Neural progenitor cell (in vitro differentiated cells): ENCODE results near the gene CREB5. TPM values are rescaled to one million over a fixed set of nuclear protein-coding genes. Genes with fewer than 3 reads are reported as not detected.

ENCODE experiments used
- DNase-seq: peaks from one replicate; pipeline ENCODE4 v3.0.0-alpha.2; 2016; ENCODE audit warnings: low spot score
- H2AFZ ChIP-seq: fragments of 200-600 bp; sonication (generic); replicated peaks from 2 replicates; pipeline ENCODE4 v1.6.1; 2016; ENCODE audit warnings: antibody characterized with exemption
- H3F3A ChIP-seq: fragments of 200-600 bp; sonication (generic); 2 replicates; pipeline ENCODE4 v1.6.1; 2016; ENCODE audit warnings: antibody characterized with exemption, low read depth
- H3K27ac ChIP-seq: fragments of 200-600 bp; sonication (generic); 2 replicates; pipeline ENCODE4 v1.5.1; 2016; ENCODE audit warnings: mild to moderate bottlenecking
- H3K27me3 ChIP-seq: fragments of 200-600 bp; sonication (generic); 2 replicates; pipeline ENCODE4 v1.6.1; 2016; ENCODE audit warnings: mild to moderate bottlenecking, moderate library complexity
- H3K36me3 ChIP-seq: fragments of 200-600 bp; sonication (generic); 2 replicates; pipeline ENCODE4 v1.5.1; 2016
- H3K4me1 ChIP-seq: fragments of 200-600 bp; sonication (generic); 2 replicates; pipeline ENCODE4 v1.6.1; 2016; ENCODE audit warnings: mixed run types
- H3K4me2 ChIP-seq: fragments of 200-600 bp; sonication (generic); 2 replicates; pipeline ENCODE4 v1.6.1; 2016
- H3K4me3 ChIP-seq: fragments of 200-600 bp; sonication (generic); 2 replicates; pipeline ENCODE4 v1.5.1; 2016
- H3K79me2 ChIP-seq: fragments of 200-600 bp; sonication (generic); 2 replicates; pipeline ENCODE4 v1.6.1; 2016; ENCODE audit warnings: low read depth
- H3K9ac ChIP-seq: fragments of 200-600 bp; sonication (generic); 2 replicates; pipeline ENCODE4 v1.6.1; 2016
- H3K9me3 ChIP-seq: fragments of 200-600 bp; sonication (generic); 2 replicates; pipeline ENCODE4 v1.5.1; 2016; ENCODE audit warnings: low read depth
- H4K20me1 ChIP-seq: fragments of 200-600 bp; sonication (generic); 2 replicates; pipeline ENCODE4 v1.6.1; 2016; ENCODE audit warnings: low read depth
- H3K27ac Mint-ChIP-seq: 3 replicates; pipeline ENCODE4 v1.8.0; 2021; ENCODE audit warnings: mixed read lengths
- H3K27me3 Mint-ChIP-seq: 2 replicates; pipeline ENCODE4 v1.8.0; 2022; ENCODE audit warnings: low read depth, mild to moderate bottlenecking, inconsistent platforms, moderate library complexity, mixed read lengths; ENCODE audit not compliant: insufficient read depth
- H3K36me3 Mint-ChIP-seq: 3 replicates; pipeline ENCODE4 v1.8.0; 2021; ENCODE audit warnings: mixed read lengths
- H3K4me1 Mint-ChIP-seq: 3 replicates; pipeline ENCODE4 v1.8.0; 2021; ENCODE audit warnings: mixed read lengths
- H3K4me3 Mint-ChIP-seq: 3 replicates; pipeline ENCODE4 v1.8.0; 2021; ENCODE audit warnings: mild to moderate bottlenecking, moderate library complexity, mixed read lengths
- H3K9me3 Mint-ChIP-seq: 3 replicates; pipeline ENCODE4 v1.8.0; 2020; ENCODE audit warnings: mixed read lengths
- EZH2 ChIP-seq: fragments of 200-600 bp; sonication (generic); IDR thresholded peaks from 2 replicates; pipeline ENCODE4 v1.6.1; 2017; ENCODE audit warnings: antibody characterized with exemption, mild to moderate bottlenecking, moderate library complexity
- EZH2phosphoT487 ChIP-seq: fragments of 200-600 bp; sonication (generic); IDR thresholded peaks from 2 replicates; pipeline ENCODE4 v1.6.1; 2017; ENCODE audit warnings: antibody characterized with exemption
- total RNA-seq: library from RNA; depleted of rRNA; stranded (reverse); fragments of >200 nt; gene quantifications from 2 replicates; pipeline ENCODE4 v1.2.3, GENCODE V29; 2015; ENCODE audit warnings: low replicate concordance
- TF ChIP-seq, protein P1 (sequence below): fragments of 200-600 bp; sonication (generic); IDR thresholded peaks from 2 replicates; pipeline ENCODE4 v1.5.1; 2017; ENCODE audit warnings: antibody characterized with exemption, mild to moderate bottlenecking

The CREB5 gene
- total RNA-seq, 1 donor from 2014 or later = 1.2 TPM

DNA sequence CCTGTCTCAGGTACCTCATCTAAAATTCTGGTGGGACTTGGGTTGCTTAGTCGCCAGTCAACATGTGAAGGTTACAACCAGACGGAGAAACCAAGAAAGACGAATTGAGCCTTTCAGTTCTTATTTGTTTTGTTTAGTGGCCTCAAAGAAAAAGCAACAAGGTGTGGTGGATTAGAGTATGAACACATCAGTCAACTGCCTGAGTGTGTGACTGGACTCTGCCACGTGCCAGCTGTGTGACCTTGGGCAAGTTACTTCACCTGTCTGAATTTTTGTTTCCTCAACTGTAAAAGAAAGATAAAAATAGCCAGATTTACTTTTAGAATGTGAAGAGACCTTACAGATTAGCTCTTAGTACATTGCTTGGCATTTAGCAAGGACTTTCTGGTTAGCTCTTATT lies 259.2 kb downstream of the CREB5 start:
- Histone ChIP-seq H3K9me3 (no peaks in the 10 kb centered on the region), H3K36me3 (no peaks in the 10 kb centered on the region), H3F3A (peaks cover 32% of the 10 kb centered on the region), H3K4me2 (no peak overlapping the region), H3K27me3 (no peaks in the 10 kb centered on the region), H3K27ac (no peak overlapping the region), H4K20me1 (no peaks in the 10 kb centered on the region), H2AFZ (no peak overlapping the region), H3K9ac (no peak overlapping the region), H3K4me3 (no peak overlapping the region), H3K4me1 (peaks cover 43% of the 10 kb centered on the region), H3K79me2 (no peaks in the 10 kb centered on the region)
- DNase-seq = no peak
- Mint-ChIP-seq H3K27ac (no peak overlapping the region), H3K36me3 (no peaks in the 10 kb centered on the region), H3K9me3 (no peaks in the 10 kb centered on the region), H3K4me3 (no peak overlapping the region), H3K4me1 (peaks cover 47% of the 10 kb centered on the region), H3K27me3 (peaks cover 5% of the 10 kb centered on the region)
- no peak for TF ChIP-seq EZH2phosphoT487
- TF ChIP-seq EZH2 = no peak
- TF ChIP-seq, protein P1, sequence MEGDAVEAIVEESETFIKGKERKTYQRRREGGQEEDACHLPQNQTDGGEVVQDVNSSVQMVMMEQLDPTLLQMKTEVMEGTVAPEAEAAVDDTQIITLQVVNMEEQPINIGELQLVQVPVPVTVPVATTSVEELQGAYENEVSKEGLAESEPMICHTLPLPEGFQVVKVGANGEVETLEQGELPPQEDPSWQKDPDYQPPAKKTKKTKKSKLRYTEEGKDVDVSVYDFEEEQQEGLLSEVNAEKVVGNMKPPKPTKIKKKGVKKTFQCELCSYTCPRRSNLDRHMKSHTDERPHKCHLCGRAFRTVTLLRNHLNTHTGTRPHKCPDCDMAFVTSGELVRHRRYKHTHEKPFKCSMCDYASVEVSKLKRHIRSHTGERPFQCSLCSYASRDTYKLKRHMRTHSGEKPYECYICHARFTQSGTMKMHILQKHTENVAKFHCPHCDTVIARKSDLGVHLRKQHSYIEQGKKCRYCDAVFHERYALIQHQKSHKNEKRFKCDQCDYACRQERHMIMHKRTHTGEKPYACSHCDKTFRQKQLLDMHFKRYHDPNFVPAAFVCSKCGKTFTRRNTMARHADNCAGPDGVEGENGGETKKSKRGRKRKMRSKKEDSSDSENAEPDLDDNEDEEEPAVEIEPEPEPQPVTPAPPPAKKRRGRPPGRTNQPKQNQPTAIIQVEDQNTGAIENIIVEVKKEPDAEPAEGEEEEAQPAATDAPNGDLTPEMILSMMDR = no peak

DNA sequence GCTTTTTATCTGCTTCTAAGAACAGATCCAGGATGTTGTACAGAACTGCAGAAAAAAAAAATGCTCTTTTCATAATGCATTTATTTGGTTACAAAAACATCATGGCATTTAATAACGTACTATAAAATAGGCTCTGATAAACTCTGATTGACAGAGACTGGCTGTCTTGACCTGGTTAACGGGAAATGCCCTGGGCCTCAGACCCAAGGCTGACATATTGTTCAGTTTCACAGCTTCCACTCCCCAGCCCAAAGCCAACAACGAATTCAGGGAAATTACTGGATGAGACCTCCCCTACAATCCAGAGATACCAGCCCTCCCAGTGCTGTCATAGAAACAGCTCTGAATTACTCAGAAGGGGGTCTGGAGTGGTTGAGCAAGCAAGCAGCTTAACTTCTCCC lies 260.1 kb downstream of the CREB5 start:
- Histone ChIP-seq H3K9me3 (no peaks in the 10 kb centered on the region), H2AFZ (no peak overlapping the region), H3K4me1 (peaks cover 43% of the 10 kb centered on the region), H4K20me1 (no peaks in the 10 kb centered on the region), H3K9ac (no peak overlapping the region), H3K79me2 (no peaks in the 10 kb centered on the region), H3F3A (peaks cover 32% of the 10 kb centered on the region), H3K4me2 (peak overlapping the region; percentile 38), H3K27ac (no peak overlapping the region), H3K4me3 (no peak overlapping the region), H3K36me3 (no peaks in the 10 kb centered on the region), H3K27me3 (no peaks in the 10 kb centered on the region)
- Mint-ChIP-seq H3K4me1 (peaks cover 47% of the 10 kb centered on the region), H3K27me3 (peaks cover 5% of the 10 kb centered on the region), H3K27ac (peak overlapping the region; percentile 94), H3K9me3 (no peaks in the 10 kb centered on the region), H3K4me3 (peak overlapping the region; percentile 52), H3K36me3 (no peaks in the 10 kb centered on the region)
- TF ChIP-seq EZH2phosphoT487 (no peak), EZH2 (no peak)
- TF ChIP-seq, protein P1 = no peak
- peak; percentile 75 for DNase-seq

DNA sequence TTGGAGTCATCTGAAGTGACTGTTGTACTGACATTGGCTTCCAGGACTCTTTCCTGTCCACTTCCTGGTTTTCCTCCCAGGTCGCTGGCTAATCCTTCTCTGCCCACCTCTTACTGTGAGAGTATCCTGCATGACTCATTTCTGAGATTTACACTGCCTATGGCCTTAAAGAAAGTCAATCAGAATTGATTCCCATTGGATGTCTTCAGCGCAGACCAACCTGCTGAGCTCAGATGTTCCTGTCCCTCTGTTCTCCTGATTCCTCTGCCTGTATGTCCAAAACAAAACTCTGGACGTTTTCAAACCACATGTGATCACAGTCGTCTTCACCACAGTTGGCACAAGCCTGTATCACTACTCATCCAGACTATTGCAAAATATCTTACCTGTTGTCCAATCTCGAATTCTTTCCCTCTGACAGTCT lies 262.1 kb downstream of the CREB5 start:
- H3F3A ChIP-seq = peaks cover 32% of the 10 kb centered on the region
- Mint-ChIP-seq H3K4me3 (no peak overlapping the region), H3K27ac (no peak overlapping the region)

More for the DNA sequence above, 262.1 kb downstream of the CREB5 start:
- H3K27ac ChIP-seq = no peak overlapping the region
- no peak for TF ChIP-seq EZH2phosphoT487
- TF ChIP-seq, protein P1 = no peak
- no peak for TF ChIP-seq EZH2
- H3K27me3 ChIP-seq = no peaks in the 10 kb centered on the region
- no peak overlapping the region for H3K4me2 ChIP-seq
- no peak overlapping the region for H3K9ac ChIP-seq
- Mint-ChIP-seq H3K36me3 (no peaks in the 10 kb centered on the region), H3K4me1 (peaks cover 47% of the 10 kb centered on the region), H3K27me3 (peaks cover 7% of the 10 kb centered on the region), H3K9me3 (no peaks in the 10 kb centered on the region)
- no peaks in the 10 kb centered on the region for H3K36me3 ChIP-seq
- no peak overlapping the region for H2AFZ ChIP-seq
- no peak for DNase-seq
- no peaks in the 10 kb centered on the region for H4K20me1 ChIP-seq
- H3K4me3 ChIP-seq = no peak overlapping the region
- H3K4me1 ChIP-seq = peaks cover 43% of the 10 kb centered on the region
- no peaks in the 10 kb centered on the region for H3K79me2 ChIP-seq
- no peaks in the 10 kb centered on the region for H3K9me3 ChIP-seq
